GM18507 (cell line): ENCODE data around the gene TMEM98.
"Not testable (repeated sequence)": the region's sequence is repeated elsewhere in the genome, so short reads cannot be mapped to it uniquely, and the experiment has no call there.

Source experiments
- DNase-seq: peaks from one replicate; pipeline ENCODE4 v3.0.0; 2011; ENCODE audit warnings: low read depth; ENCODE audit not compliant: insufficient read length; ENCODE audit errors: extremely low spot score
- FAIRE-seq: peaks from 2 replicates; lab custom pipeline; 2011; peaks lifted over from hg19 to GRCh38; lab: Jason Lieb, UNC

The TMEM98 gene

DNA sequence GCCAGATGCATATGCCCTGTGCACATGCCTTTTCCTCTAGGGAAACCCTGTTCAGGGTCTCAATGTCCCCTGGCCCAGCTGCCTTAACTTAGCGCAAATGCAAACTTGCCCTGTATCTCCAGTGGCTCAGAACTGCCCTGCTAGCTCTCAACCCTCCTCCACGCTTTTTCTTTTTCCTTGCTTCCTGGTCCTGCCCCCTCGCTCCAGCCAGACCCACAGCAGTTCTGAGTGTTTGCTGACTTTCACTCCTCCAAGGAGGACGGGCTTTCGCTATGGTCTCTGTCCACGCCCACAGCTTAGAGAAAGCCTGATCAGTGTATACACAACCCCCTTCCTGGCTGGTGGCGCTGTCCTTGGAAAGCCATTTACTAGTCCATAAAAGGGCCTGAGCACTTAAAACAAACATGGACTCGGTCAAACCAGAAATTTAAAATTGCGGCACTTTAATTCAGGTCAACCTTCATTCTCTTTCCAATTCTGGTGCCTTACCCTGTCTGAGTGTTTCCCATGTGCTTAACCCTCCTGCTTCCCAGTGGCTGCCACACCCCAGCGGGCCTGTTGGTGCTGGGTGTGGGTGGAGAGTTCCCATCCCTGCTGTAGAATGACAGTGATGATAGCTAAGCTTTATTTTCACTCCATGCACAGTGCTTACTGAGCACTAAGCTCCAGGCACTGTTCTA lies 15.6 kb upstream of the TMEM98 start:
- DNase-seq, result no peak
- FAIRE-seq, result no peak

DNA sequence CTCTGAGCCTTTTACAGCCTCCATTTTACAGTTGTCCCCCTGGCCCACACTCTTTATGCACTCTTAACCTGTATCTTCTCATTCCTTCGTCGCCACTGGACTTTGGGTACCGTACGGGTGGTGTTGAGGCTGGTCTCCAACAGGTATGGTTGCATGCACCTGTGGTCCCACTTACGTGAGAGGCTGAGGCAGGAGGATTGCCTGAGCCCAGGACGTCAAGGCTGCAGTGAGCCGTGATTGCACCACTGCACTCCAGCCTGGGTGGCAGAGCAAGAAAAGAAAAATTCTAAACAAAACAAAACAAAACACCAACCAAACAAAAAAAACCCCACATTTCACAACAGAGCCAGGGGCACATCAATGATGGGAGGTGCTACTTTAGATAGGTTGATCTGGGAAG lies 14.4 kb upstream of the TMEM98 start:
- DNase-seq, result no peak
- FAIRE-seq, result no peak

DNA sequence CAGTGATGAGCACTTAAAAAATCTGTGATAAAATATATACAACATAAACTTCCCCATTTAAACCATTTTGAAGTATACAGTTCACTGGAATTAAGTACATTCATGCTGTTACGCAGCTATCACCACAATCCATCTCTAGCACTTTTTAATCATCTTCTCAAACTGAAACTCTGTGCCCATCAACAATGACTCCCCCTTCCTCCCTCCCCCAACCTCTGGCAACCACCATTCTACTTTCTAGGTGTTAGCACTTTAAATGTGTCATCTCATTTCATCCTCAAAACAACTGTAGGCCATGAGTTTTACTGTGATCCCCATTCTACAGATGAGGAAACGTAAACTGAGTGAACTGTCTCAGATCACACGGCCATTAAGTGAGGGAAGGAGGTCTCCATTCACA lies 13.8 kb upstream of the TMEM98 start:
- DNase-seq, result no peak
- no peak for FAIRE-seq

DNA sequence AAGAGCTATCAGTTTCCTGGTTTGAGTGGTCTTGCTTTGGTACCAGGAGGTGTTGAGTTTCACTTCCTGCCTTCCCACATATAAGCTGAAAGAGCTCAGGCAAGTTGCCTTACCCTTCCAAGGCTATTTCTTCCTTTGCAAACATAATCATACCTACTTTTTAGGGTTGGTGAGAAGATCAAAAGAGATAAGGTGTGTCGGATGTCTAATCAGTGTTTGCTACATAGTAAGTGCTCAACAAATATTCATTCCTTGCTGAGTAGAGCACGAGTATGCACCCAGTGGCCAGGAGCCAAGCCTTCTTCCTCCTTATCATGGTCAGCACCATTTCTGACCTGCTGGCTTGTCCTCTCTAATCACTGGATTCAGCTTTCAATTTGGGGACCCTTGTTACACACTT lies 12.7 kb upstream of the TMEM98 start:
- FAIRE-seq (no peak), DNase-seq (no peak)

DNA sequence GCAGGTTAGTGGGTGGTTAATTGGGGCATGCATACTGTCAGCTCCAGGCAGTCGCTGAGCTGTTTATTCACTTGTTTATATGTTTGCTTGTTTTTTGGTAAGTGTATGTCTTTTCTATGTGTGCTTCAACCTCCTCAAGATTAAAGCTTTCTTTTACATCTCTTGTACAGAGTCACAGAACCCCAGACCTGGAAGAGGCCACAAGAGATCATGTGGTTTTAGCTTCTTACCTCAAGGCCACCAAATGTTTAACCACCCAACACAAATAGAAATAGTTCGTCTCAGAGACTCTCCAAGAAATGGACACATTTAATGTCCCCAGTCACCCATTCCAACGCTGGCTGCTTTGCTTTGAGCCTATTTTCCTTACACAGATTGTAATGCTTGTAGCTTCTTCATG lies 11.8 kb upstream of the TMEM98 start:
- DNase-seq, result no peak
- FAIRE-seq, result no peak

DNA sequence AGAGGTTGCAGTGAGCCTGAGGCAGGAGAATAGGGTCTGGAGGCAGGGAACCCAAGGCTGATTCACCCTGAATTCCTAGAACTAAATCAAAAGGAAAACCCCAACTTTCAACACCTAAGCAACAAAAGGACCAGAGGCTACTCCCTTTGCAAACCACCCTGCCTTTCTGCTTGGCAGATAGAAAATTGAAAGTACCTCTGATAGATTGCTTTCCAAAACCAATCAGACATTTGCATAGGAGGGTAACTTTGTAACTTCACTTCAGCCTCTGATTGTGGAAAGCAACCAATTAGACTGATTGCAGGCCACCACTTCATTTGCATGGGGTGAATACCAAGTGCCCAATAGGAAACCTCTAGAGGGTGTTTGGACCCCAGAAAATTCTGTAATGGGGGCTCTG lies 10.9 kb upstream of the TMEM98 start:
- DNase-seq, result no peak
- FAIRE-seq, result peak; percentile 55

DNA sequence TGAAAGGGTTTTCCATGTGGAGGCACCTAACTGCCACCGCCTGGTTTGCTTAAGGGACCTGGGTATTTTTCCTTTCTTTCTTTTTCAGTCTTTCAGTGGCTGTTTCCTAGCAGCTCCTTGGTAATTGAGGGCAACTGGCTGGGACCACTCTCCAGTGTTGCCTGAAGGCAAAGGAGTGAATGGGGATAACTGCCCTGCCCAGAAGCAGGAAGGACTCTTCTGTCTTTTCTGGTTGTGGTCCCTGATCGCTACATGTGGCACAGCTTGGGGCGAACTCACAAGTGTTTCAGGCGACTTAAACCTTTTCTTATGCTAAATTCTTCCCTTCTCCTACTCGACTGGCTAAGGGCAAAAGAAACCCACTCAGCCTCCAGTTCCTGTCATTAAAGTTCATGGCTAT lies 10.1 kb upstream of the TMEM98 start:
- FAIRE-seq, result no peak
- no peak for DNase-seq

DNA sequence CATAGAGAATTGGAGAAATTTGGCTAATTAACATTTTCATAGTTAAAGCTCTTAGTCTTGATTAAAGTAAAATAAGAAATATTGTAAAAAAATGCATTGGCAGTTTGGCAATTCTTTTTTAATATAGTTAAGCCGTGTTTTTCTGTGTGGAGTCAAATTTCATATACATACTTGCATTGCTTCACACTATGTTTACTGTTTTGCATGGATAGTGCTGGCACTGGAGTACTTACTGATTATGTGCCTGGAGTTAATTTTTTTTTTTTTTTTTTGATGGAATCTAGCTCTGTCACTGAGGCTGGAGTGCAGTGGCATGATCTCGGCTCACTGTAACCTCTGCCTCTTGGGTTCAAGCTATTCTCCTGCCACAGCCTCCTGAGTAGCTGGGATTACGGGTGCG lies 8.1 kb upstream of the TMEM98 start:
- not testable (repeated sequence) for FAIRE-seq, DNase-seq

DNA sequence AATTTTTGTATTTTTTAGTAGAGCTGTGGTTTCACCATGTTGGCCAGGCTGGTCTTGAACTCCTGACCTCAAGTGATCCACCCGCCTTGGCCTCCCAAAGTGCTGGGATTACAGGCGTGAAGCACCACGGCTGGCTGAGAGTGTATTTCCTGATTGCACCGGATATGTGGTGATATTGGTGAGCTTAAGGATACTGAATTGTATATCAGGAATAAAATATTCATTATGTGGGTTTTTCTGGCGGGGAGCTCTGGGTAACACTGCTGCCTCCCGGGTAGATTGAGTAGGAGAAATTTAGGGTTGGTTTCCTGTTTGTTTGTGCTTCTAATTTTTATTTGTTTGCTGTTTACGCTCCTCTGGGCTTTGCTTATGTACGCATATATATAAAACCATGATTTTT lies 7.7 kb upstream of the TMEM98 start:
- no peak for DNase-seq
- no peak for FAIRE-seq

DNA sequence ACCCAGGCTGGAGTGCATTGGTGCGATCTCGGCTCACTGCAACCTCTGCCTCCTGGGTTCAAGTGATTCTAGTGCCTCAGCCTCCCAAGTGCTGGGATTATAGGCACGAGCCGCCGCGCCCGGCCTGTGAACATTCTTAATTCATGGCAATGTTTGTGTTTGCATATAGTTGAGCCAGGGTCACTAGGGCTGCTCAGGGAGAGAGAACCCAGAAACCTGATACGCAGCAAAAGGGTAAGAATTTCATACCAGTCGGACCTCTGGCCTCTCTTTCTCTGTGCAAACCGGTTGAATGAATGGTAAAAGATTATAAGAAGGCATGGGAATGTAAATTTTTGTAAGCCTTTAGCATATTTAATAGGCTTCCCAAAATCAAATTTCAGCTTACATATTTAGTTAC lies 6.9 kb upstream of the TMEM98 start:
- DNase-seq (no peak), FAIRE-seq (no peak)

DNA sequence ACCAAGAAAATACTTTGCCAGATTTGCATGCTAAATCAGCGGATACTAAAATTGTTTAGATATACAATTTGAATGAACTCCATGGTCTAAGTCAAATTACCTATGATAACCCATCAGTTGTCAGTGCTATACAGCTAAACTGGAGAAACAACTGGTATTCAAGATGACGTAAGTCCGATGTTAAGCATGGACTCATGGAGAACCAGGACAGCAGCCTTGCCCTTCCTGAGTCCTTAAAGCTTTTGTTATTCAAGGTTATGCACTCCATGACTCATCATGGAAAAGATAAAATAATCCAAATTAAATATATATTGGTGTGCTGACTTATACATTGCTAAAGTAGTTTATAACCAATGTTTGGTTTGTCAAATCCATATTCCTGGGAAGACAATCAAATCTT lies 4.0 kb upstream of the TMEM98 start:
- DNase-seq, FAIRE-seq: not testable (repeated sequence)

DNA sequence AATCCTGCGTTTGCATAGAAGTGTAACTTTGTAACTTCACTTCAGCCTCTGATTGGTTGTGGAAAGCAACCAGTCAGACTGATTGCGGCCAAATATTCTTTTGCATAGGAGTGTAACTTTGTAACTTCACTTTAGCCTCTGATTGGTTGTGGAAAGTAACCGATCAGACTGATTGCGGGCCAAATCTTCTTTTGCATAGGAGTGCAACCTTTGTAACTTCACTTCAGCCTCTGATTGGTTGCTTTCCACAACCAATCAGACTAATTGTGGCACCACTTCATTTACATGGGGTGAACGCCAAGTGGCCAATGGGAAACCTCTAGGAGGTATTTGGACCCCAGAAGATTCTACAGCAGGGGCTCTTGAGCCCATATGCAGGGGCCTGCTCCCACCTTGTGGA lies 1.8 kb upstream of the TMEM98 start:
- no peak for DNase-seq
- FAIRE-seq, result no peak

DNA sequence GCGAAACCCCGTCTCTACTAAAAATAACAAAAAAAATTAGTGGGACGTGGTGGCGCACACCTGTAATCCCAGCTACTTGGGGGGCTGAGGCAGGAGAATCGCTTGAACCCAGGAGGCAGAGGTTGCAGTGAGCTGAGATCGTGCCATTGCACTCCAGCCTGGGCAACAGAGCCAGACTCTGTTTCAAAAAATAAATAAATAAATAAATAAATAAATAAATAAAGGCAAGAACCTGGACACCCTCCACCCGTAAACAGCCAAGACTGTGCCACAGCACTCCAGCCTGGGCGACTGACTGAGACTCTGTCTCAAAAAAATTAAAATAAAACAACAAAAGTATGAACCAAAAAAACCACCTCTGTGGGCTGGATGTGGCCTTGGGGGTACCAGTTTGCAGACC lies 1.2 kb upstream of the TMEM98 start:
- not testable (repeated sequence) for FAIRE-seq, DNase-seq

DNA sequence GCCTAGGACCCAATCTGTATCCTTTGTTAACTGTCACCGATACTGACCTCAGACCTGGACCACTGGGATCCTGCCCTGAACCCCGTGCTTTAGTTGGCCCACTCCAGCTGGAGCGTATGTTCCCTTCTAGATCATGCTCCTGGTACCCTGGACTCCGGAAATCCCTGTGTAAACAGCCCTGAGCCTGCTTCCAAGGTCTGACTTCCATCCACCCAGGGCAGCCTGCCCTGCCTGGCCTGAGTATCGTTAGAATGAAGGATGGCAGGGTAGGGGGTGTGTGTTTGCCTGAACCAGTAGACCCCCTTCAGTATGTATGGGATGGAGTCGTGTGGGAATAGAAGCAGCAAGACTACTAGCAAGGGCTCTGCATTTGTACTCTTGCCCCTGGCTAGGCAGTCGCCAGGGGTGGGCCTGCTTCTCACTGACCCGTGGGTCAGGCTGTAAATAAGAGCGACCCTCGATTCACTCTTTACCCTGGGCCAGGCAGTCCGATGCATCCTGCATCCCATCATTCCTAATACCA lies 691 bp upstream of the TMEM98 start:
- DNase-seq, result no peak
- no peak for FAIRE-seq

DNA sequence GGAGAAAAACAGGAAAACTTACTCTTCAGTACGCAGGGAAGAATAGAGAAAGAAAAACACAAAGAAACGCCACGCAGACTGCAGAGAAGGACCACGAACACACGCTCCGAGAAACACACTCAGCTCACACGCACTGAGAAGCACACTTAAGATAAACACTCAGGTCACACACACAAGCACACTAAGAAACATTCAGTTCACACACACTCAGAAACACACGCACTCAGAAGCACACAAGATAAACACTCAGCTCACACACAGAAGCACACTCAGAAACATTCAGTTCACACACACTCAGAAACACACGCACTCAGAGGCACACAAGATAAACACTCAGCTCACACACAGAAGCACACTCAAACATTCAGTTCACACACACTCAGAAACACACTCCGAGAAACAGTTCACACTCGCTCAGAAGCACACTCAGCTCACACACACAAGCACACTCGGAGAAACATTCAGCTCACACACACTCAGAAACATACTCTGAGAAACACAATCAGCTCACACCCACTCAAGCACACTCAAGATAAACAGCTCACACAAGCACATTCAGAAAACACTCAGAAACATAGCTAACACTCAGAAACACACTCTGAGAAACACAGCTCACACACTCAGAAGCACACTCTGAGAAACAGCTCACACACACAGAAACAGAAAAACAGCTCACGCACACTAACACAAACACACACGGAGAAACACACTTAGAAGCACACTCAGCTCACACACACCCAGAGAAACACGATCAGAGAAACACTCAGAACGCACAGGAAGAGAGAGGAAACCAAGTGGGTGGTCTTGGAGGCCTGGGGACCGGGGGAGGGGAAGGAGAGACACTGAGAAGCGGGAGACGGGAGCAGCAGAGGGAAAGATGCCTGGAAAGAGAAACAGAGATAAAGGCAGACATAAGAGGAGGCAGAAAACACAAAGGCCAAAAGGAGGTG lies 908 bp downstream of the TMEM98 start:
- no peak for DNase-seq
- FAIRE-seq, result no peak

DNA sequence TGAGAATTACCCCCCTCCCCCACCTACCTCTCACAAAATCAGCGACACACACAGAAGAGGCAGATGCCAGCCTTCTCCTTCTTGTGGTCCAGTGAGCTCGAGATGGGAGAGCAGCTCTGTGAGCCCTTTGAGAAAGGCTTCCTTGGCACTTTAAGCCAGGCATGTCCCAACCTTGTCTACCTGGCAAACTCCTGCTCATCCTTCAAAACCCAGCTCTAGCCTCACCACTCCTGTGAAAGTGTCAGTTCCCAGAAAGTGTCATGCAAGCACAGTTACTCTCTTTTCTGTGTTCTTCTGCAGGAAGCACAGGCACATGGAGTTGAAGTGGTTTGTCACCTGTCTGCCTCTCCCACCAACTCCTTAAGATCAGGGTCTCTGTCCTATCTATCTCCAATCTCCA lies 1.6 kb downstream of the TMEM98 start:
- FAIRE-seq (no peak), DNase-seq (no peak)

DNA sequence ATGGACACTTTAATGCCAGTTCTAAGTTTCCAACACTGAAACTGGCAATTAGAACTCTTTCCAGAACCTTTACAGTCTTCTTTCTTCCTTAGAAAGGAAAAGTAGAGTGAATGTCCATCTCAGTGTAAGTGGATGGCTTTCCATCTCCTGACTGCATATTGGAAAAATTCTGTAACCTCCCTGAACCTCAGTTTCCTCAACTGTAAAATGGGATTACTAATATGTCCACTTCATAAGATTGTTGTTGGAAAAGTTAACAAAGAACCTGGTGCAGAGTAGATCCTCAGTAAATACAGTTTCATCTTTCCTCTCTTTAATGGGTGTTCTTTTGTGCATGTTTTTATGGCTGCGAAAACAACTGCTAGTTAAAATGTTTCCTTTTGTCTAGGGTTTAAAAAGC lies 2.6 kb downstream of the TMEM98 start:
- DNase-seq, result no peak

DNA sequence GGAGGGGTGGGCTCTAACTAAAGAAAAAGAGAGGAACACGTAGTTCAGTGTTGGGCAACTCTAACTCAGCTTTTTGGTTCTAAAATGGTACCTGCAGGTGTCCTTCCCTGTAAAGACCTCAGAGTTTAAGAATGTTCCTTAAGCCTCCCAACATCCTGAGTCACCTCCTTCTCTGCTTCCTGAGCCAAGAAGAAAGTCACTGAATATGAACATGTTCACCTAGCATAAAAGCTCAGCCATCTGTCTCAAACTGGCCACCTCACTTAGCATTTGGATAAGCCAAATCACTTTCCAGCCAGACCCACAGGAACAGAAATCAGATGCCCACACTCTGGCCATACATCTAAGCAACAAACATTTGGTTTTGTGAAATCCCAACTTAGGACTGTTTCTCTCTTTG lies 3.7 kb downstream of the TMEM98 start:
- no peak for FAIRE-seq
- DNase-seq, result no peak

More for the DNA sequence above, 2.6 kb downstream of the TMEM98 start:
- no peak for FAIRE-seq

DNA sequence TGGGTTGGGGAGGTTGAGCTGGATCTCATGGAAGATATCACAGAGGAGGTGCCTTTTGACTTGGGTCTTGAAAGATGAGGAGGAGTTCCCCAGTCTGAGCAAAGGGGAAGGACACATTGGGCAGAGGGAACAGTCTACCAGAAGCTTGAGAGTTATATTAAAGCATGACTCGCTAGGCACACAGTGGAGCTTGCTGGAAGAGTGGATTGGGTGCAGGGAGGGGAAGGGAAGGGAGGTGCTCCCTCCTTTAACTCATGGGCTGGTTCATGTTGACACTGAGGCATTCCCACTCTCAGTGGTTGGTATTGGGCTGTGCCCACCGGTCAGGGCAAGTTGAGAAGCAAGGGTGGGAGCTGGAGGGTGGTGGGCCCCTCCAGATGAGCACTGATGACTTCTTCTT lies 5.9 kb downstream of the TMEM98 start:
- FAIRE-seq (no peak), DNase-seq (no peak)

DNA sequence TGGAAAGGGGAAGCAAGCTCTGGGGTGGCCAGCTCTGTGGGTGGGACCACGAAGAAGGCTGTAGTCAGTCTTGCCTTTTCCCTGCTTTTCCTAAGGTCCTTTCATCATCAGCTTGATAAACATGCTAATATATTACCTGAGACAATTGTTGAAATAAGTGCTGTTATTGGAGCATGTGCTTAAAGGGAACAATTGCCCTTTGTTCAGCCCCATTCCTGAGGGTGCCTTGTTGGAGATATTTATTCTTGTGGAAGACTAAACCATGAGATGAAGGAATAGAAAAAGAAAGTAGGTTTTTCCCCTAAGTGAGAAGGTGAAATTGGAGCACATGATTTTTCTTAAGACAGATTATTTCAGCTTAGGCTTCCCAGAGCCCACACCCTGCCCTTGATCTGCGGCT lies 7.8 kb downstream of the TMEM98 start:
- no peak for DNase-seq
- no peak for FAIRE-seq
